ENCODE results near the gene MRPL44.
A peak's percentile ranks its signal among the peaks of the same experiment; 100 is the strongest.

The MRPL44 gene

DNA sequence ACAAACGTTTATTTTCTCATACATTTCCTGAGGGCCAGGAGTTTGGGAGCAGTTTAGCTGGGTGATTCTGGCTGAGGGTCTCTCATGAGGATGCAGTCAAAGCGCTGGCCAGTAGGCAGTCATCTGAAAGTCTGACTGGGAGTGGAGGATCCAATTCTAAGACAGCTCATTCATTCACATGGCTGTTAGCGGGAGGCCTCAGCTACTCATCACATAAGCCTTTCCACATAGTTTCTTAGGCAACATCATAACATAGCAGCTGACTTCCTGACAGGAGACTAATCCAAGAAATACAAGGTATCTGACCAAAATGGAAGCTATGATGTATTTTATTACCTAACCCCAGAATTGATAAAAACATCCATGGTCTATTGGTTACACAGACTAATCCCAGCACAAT lies 2.9 kb upstream of the MRPL44 start:
- Histone ChIP-seq H3K4me3 (ENCODE audit: control insufficient read depth in 1 of 7, extremely low read depth in 1 of 7, insufficient read depth in 4 of 7, low read depth in 2 of 7, low read length in 6 of 7) (no peak overlapping the region), H3K4me1 (ENCODE audit: control extremely low read depth in 1 of 4, control insufficient read depth in 4 of 4, insufficient read depth in 4 of 4, low read length in 3 of 4) (peaks cover 19 to 27% (median 22%) of the 10 kb centered on the region in 4 experiments), H3K27me3 (replicated peaks in 2 of 5; ENCODE audit: control insufficient read depth in 4 of 5, insufficient read depth in 5 of 5, low read length in 4 of 5) (no peaks in the 10 kb centered on the region), H3K27ac (ENCODE audit: insufficient read depth in 1 of 2, low read depth in 1 of 2, low read length in 2 of 2, poor library complexity in 1 of 2, severe bottlenecking in 2 of 2) (no peak overlapping the region), H3K9me3 (ENCODE audit: control extremely low read depth in 1 of 5, control insufficient read depth in 4 of 5, insufficient read depth in 2 of 5, low read depth in 1 of 5, low read length in 4 of 5) (no peaks in the 10 kb centered on the region), H3K36me3 (ENCODE audit: control insufficient read depth in 4 of 4, insufficient read depth in 4 of 4, low read length in 3 of 4) (no peaks in the 10 kb centered on the region)
- 90% methylated on average over 2 of the region's 3 CpGs for WGBS (ENCODE audit: insufficient coverage)
- CTCF ChIA-PET = interaction anchor here (1.6 to 2.9 kb wide), 2 partner anchors 9 to 16 kb away, joined by 6 to 17 read pairs; partner anchors contain the start of gene WDFY1
- POLR2A ChIA-PET = no interaction called here
- no peak for DNase-seq

DNA sequence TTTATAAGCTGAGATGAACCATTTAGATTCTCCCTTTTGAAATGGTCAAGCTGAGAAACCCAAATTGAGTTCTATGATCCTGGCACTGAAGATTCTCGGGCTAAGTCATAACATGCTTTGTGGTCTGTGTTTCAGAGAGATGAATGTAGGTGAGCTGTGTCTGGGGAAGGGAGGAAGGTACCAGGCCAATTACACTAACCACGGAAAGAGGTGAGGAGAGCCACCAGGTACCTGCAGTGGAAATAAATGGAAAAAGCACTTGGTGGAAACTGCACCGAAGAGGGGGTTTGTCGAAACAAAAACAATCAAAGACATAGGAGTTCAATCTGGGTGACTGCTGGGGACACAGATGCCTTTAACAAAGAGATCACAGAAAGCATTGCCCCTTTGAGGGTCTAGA lies 963 bp upstream of the MRPL44 start:
- ChIA-PET CTCF (interaction anchor here (1.4 to 2.9 kb wide), 2 partner anchors 11 to 13 kb away, joined by 3 to 17 read pairs; partner anchors contain the start of gene WDFY1), POLR2A (interaction anchor here (1.5 kb wide), 1 partner anchor 12 kb away, joined by 4 read pairs; the partner anchor contains the start of gene WDFY1)
- Histone ChIP-seq H3K27ac (ENCODE audit: insufficient read depth in 1 of 2, low read depth in 1 of 2, low read length in 2 of 2, poor library complexity in 1 of 2, severe bottlenecking in 2 of 2) (peak overlapping the region in 1 of 2 experiments; percentile 86), H3K9me3 (ENCODE audit: control extremely low read depth in 1 of 5, control insufficient read depth in 4 of 5, insufficient read depth in 2 of 5, low read depth in 1 of 5, low read length in 4 of 5) (no peaks in the 10 kb centered on the region), H3K27me3 (replicated peaks in 2 of 5; ENCODE audit: control insufficient read depth in 4 of 5, insufficient read depth in 5 of 5, low read length in 4 of 5) (no peaks in the 10 kb centered on the region), H3K4me3 (ENCODE audit: control insufficient read depth in 1 of 7, extremely low read depth in 1 of 7, insufficient read depth in 4 of 7, low read depth in 2 of 7, low read length in 6 of 7) (peak overlapping the region in 2 of 7 experiments; percentile 93 to 95), H3K4me1 (ENCODE audit: control extremely low read depth in 1 of 4, control insufficient read depth in 4 of 4, insufficient read depth in 4 of 4, low read length in 3 of 4) (peaks cover 28 to 45% (median 34%) of the 10 kb centered on the region in 4 experiments), H3K36me3 (ENCODE audit: control insufficient read depth in 4 of 4, insufficient read depth in 4 of 4, low read length in 3 of 4) (peaks cover 0 to 13% (median 8%) of the 10 kb centered on the region in 4 experiments)
- DNase-seq = no peak
- WGBS (ENCODE audit: insufficient coverage) = 84% methylated on average over 4 of the region's 4 CpGs

DNA sequence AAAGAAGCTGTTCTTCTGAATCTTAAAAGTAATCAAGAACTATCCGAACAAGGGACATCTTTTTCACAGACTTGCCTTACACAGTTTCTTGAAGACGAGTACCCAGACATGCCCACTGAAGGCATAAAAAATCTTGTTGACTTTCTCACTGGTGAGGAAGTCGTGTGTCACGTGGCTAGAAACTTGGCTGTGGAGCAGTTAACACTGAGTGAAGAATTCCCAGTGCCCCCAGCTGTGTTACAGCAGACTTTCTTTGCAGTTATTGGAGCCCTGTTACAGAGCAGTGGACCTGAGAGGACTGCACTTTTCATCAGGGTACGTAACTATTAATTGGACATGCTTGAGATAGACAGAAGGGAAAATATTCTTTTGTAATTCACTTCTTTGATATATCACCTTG lies 2.4 kb downstream of the MRPL44 start:
- Histone ChIP-seq H3K27ac (ENCODE audit: insufficient read depth in 1 of 2, low read depth in 1 of 2, low read length in 2 of 2, poor library complexity in 1 of 2, severe bottlenecking in 2 of 2) (peak overlapping the region; percentile 43 to 52), H3K4me1 (ENCODE audit: control extremely low read depth in 1 of 4, control insufficient read depth in 4 of 4, insufficient read depth in 4 of 4, low read length in 3 of 4) (peaks cover 28 to 49% (median 36%) of the 10 kb centered on the region in 4 experiments), H3K27me3 (replicated peaks in 2 of 5; ENCODE audit: control insufficient read depth in 4 of 5, insufficient read depth in 5 of 5, low read length in 4 of 5) (no peaks in the 10 kb centered on the region), H3K4me3 (ENCODE audit: control insufficient read depth in 1 of 7, extremely low read depth in 1 of 7, insufficient read depth in 4 of 7, low read depth in 2 of 7, low read length in 6 of 7) (peak overlapping the region in 4 of 7 experiments; percentile 12 to 56 (median 19)), H3K36me3 (ENCODE audit: control insufficient read depth in 4 of 4, insufficient read depth in 4 of 4, low read length in 3 of 4) (peaks cover 6 to 31% (median 18%) of the 10 kb centered on the region in 4 experiments), H3K9me3 (ENCODE audit: control extremely low read depth in 1 of 5, control insufficient read depth in 4 of 5, insufficient read depth in 2 of 5, low read depth in 1 of 5, low read length in 4 of 5) (no peaks in the 10 kb centered on the region)
- WGBS (ENCODE audit: insufficient coverage) = 16% methylated on average over 4 of the region's 5 CpGs
- ChIA-PET POLR2A (no interaction called here), CTCF (interaction anchor here (1.1 kb wide), 1 partner anchor 11 kb away, joined by 4 read pairs; no protein-coding TSS in a partner anchor)
- DNase-seq = peak in 2 of 3 donors; percentile 50 to 61

DNA sequence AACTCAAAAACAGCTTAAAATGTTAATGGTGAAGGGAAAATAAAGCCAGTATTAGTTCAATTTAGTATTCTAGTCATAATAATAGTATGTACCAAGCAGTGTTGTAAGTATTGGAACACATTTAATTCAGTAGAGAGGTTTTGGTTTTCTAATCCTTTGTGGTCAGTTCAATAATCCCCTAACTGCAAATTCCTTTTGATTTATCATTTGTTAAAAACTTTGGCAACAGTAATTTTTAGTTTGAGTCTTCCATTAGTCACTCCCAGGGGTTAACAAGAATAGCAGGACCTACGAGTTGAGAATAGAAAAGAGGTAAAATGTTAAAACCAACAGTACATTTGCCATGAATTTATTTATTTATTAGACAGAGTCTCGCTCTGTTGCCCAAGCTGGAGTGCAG lies 10.7 kb downstream of the MRPL44 start:
- H3K27ac ChIP-seq (ENCODE audit: insufficient read depth in 1 of 2, low read depth in 1 of 2, low read length in 2 of 2, poor library complexity in 1 of 2, severe bottlenecking in 2 of 2) = no peak overlapping the region
- 100% methylated on average over 1 of the region's 2 CpGs for WGBS (ENCODE audit: insufficient coverage)
- ChIA-PET CTCF (interaction anchor here (0.6 to 9.1 kb wide), 9 partner anchors 10 to 385 kb away, joined by 3 to 144 read pairs (median 3); partner anchors contain the start of gene MRPL44), POLR2A (interaction anchor here (1.5 kb wide), 1 partner anchor 10 kb away, joined by 3 read pairs; the partner anchor contains the start of gene MRPL44)
- H3K36me3 ChIP-seq (ENCODE audit: control insufficient read depth in 4 of 4, insufficient read depth in 4 of 4, low read length in 3 of 4) = peaks cover 7 to 33% (median 20%) of the 10 kb centered on the region in 4 experiments
- H3K4me1 ChIP-seq (ENCODE audit: control extremely low read depth in 1 of 4, control insufficient read depth in 4 of 4, insufficient read depth in 4 of 4, low read length in 3 of 4) = no peaks in the 10 kb centered on the region
- H3K4me3 ChIP-seq (ENCODE audit: control insufficient read depth in 1 of 7, extremely low read depth in 1 of 7, insufficient read depth in 4 of 7, low read depth in 2 of 7, low read length in 6 of 7) = no peak overlapping the region
- H3K27me3 ChIP-seq (replicated peaks in 2 of 5; ENCODE audit: control insufficient read depth in 4 of 5, insufficient read depth in 5 of 5, low read length in 4 of 5) = no peaks in the 10 kb centered on the region
- no peaks in the 10 kb centered on the region for H3K9me3 ChIP-seq (ENCODE audit: control extremely low read depth in 1 of 5, control insufficient read depth in 4 of 5, insufficient read depth in 2 of 5, low read depth in 1 of 5, low read length in 4 of 5)
- no peak for DNase-seq

DNA sequence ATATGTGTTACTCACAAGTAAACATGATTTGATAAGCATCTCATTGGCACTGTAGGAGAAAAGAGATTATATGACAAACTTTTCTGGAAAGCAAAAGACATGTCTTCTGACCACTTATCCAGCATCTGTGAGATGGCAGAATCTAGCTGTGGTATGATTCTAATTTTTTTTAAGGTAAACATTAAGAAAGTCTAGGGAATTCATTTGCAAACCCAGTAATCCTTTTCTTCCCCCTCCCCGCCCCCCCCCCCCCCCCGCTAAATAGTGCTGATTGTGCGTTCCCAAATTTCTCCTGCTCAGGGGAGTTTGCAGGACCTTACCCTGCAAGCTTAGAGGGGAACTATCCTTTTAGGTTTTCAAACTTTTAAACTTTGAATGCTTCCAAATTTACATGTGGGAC lies 12.1 kb downstream of the MRPL44 start:
- Histone ChIP-seq H3K27me3 (replicated peaks in 2 of 5; ENCODE audit: control insufficient read depth in 4 of 5, insufficient read depth in 5 of 5, low read length in 4 of 5) (no peaks in the 10 kb centered on the region), H3K27ac (ENCODE audit: insufficient read depth in 1 of 2, low read depth in 1 of 2, low read length in 2 of 2, poor library complexity in 1 of 2, severe bottlenecking in 2 of 2) (no peak overlapping the region), H3K4me1 (ENCODE audit: control extremely low read depth in 1 of 4, control insufficient read depth in 4 of 4, insufficient read depth in 4 of 4, low read length in 3 of 4) (no peaks in the 10 kb centered on the region), H3K4me3 (ENCODE audit: control insufficient read depth in 1 of 7, extremely low read depth in 1 of 7, insufficient read depth in 4 of 7, low read depth in 2 of 7, low read length in 6 of 7) (no peak overlapping the region), H3K36me3 (ENCODE audit: control insufficient read depth in 4 of 4, insufficient read depth in 4 of 4, low read length in 3 of 4) (peaks cover 4 to 26% (median 13%) of the 10 kb centered on the region in 4 experiments), H3K9me3 (ENCODE audit: control extremely low read depth in 1 of 5, control insufficient read depth in 4 of 5, insufficient read depth in 2 of 5, low read depth in 1 of 5, low read length in 4 of 5) (no peaks in the 10 kb centered on the region)
- ChIA-PET POLR2A (no interaction called here), CTCF (interaction anchor here (1.0 to 9.1 kb wide), 21 partner anchors 8 to 480 kb away, joined by 3 to 144 read pairs (median 7); partner anchors contain the start of gene MRPL44)
- WGBS (ENCODE audit: insufficient coverage) = 40% methylated on average over 1 of the region's 3 CpGs
- no peak for DNase-seq

DNA sequence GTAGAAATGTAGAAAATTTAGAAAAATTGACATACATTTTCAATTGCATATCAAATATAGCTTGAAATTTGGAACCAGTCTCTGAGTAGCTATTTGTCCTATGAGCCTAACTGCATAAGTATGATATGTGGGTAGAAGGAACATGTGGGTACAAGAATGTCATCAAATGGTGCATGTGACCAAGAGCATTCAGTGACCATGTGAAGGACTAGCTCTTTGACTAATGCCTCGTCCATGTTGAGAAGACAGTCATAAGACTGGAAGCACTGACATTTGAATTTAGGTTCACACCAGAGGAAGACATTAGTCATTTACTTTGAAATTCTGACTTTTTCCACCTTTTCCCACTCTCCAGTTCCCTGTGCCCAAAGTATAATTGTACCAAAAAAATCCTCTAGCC lies 12.6 kb downstream of the MRPL44 start:
- no peak for DNase-seq
- POLR2A ChIA-PET = no interaction called here

More for the DNA sequence above, 12.6 kb downstream of the MRPL44 start:
- peaks cover 4 to 22% (median 11%) of the 10 kb centered on the region in 4 experiments for H3K36me3 ChIP-seq (ENCODE audit: control insufficient read depth in 4 of 4, insufficient read depth in 4 of 4, low read length in 3 of 4)
- no peak overlapping the region for H3K4me3 ChIP-seq (ENCODE audit: control insufficient read depth in 1 of 7, extremely low read depth in 1 of 7, insufficient read depth in 4 of 7, low read depth in 2 of 7, low read length in 6 of 7)
- H3K27ac ChIP-seq (ENCODE audit: insufficient read depth in 1 of 2, low read depth in 1 of 2, low read length in 2 of 2, poor library complexity in 1 of 2, severe bottlenecking in 2 of 2) = no peak overlapping the region
- H3K9me3 ChIP-seq (ENCODE audit: control extremely low read depth in 1 of 5, control insufficient read depth in 4 of 5, insufficient read depth in 2 of 5, low read depth in 1 of 5, low read length in 4 of 5) = no peaks in the 10 kb centered on the region
- WGBS (ENCODE audit: insufficient coverage) = 83% methylated on average over 1 of the region's 1 CpG
- CTCF ChIA-PET = interaction anchor here (0.6 to 9.1 kb wide), 35 partner anchors 8 to 682 kb away, joined by 3 to 144 read pairs (median 5); partner anchors contain the start of gene MRPL44
- H3K4me1 ChIP-seq (ENCODE audit: control extremely low read depth in 1 of 4, control insufficient read depth in 4 of 4, insufficient read depth in 4 of 4, low read length in 3 of 4) = no peaks in the 10 kb centered on the region
- H3K27me3 ChIP-seq (replicated peaks in 2 of 5; ENCODE audit: control insufficient read depth in 4 of 5, insufficient read depth in 5 of 5, low read length in 4 of 5) = no peaks in the 10 kb centered on the region
